Activated CD4-positive, alpha-beta memory T cell treated with anti-CD3 and anti-CD28 coated beads for 36 hours (primary cell): ENCODE measurements around the gene ABR. TPM values are rescaled to one million over a fixed set of nuclear protein-coding genes. Genes with fewer than 3 reads are reported as not detected.
A peak's percentile ranks its signal among the peaks of the same experiment; 100 is the strongest.

Experiments
- CTCF ChIA-PET: fragments of 350-600 bp; sonication (Branson Sonifier 250); formaldehyde crosslinking; loops from one replicate; lab custom pipeline; 2021; ENCODE audit warnings: antibody characterized with exemption, inconsistent platforms; lab: Charles Lee
- POLR2A ChIA-PET: fragments of 350-600 bp; sonication (Branson Sonifier 250); formaldehyde crosslinking; loops from one replicate; lab custom pipeline; 2021; ENCODE audit warnings: antibody characterized with exemption; lab: Charles Lee
- DNase-seq: peaks from one replicate; pipeline ENCODE4 v3.0.0-alpha.2; 2020
- H3K27ac Mint-ChIP-seq: one replicate; pipeline ENCODE4 v1.8.0; 2021; ENCODE audit warnings: mixed read lengths
- H3K27me3 Mint-ChIP-seq: one replicate; pipeline ENCODE4 v1.8.0; 2021; ENCODE audit warnings: mixed read lengths
- H3K36me3 Mint-ChIP-seq: one replicate; pipeline ENCODE4 v1.8.0; 2021; ENCODE audit warnings: mixed read lengths
- H3K4me1 Mint-ChIP-seq: one replicate; pipeline ENCODE4 v1.8.0; 2021; ENCODE audit warnings: low read depth, mixed read lengths
- H3K4me3 Mint-ChIP-seq: one replicate; pipeline ENCODE4 v1.8.0; 2021; ENCODE audit warnings: mild to moderate bottlenecking, mixed read lengths
- H3K9me3 Mint-ChIP-seq: one replicate; pipeline ENCODE4 v1.8.0; 2021; ENCODE audit warnings: mixed read lengths
- intact Hi-C: fragments of 100-400 bp; cut with micrococcal nuclease; formaldehyde crosslinking; loops from one replicate; pipeline ENCODE4 v1.15.1; 2023
- total RNA-seq, 2 experiments: library from RNA; stranded (reverse); gene quantifications; one replicate each; pipeline ENCODE4 v1.2.3, GENCODE V29; 2021

The ABR gene
- total RNA-seq, 2 experiments from 2014 or later, result 50.3 to 54.5 TPM

- POLR2A ChIA-PET, result interaction anchor here (0.6 kb wide), 1 partner anchor 134 kb away, joined by 3 read pairs; no protein-coding TSS in a partner anchor
- no peaks in the 10 kb centered on the region for H3K27me3 Mint-ChIP-seq
- no peaks in the 10 kb centered on the region for H3K36me3 Mint-ChIP-seq
- no peak overlapping the region for H3K27ac Mint-ChIP-seq
- intact Hi-C loops, result no loop called here
- H3K4me3 Mint-ChIP-seq, result no peak overlapping the region
- H3K9me3 Mint-ChIP-seq, result no peaks in the 10 kb centered on the region
- CTCF ChIA-PET, result interaction anchor here (0.7 to 1.7 kb wide), 5 partner anchors 16 to 123 kb away, joined by 3 to 5 read pairs (median 3); no protein-coding TSS in a partner anchor
- H3K4me1 Mint-ChIP-seq, result peaks cover 7% of the 10 kb centered on the region
- DNase-seq, result no peak
Measured at GRCh38 chr17:1181753-1182137, 2.0 kb upstream of the ABR start.

GRCh38 chr17:1180958-1181752, 1.4 kb upstream of the ABR start:
- H3K36me3 Mint-ChIP-seq, result no peaks in the 10 kb centered on the region
- POLR2A ChIA-PET, result interaction anchor here (0.6 kb wide), 1 partner anchor 134 kb away, joined by 3 read pairs; no protein-coding TSS in a partner anchor
- H3K4me1 Mint-ChIP-seq, result peaks cover 7% of the 10 kb centered on the region
- H3K27me3 Mint-ChIP-seq, result no peaks in the 10 kb centered on the region
- no peaks in the 10 kb centered on the region for H3K9me3 Mint-ChIP-seq
- H3K4me3 Mint-ChIP-seq, result no peak overlapping the region
- no peak overlapping the region for H3K27ac Mint-ChIP-seq
- no peak for DNase-seq
- CTCF ChIA-PET, result interaction anchor here (0.7 to 1.7 kb wide), 5 partner anchors 17 to 122 kb away, joined by 3 to 5 read pairs (median 3); no protein-coding TSS in a partner anchor
- intact Hi-C loops, result loop anchor here (1.0 kb wide), 1 partner anchor 15 kb away; no protein-coding TSS in a partner anchor

- peak overlapping the region; percentile 67 for H3K4me3 Mint-ChIP-seq
- CTCF ChIA-PET, result interaction anchor here (1.6 to 4.1 kb wide), 3 partner anchors 8 to 121 kb away, joined by 5 to 19 read pairs (median 13); no protein-coding TSS in a partner anchor
- DNase-seq, result peak; percentile 20
- H3K4me1 Mint-ChIP-seq, result peaks cover 7% of the 10 kb centered on the region
- POLR2A ChIA-PET, result no interaction called here
- H3K9me3 Mint-ChIP-seq, result no peaks in the 10 kb centered on the region
- no peaks in the 10 kb centered on the region for H3K27me3 Mint-ChIP-seq
- intact Hi-C loops, result no loop called here
- no peak overlapping the region for H3K27ac Mint-ChIP-seq
- no peaks in the 10 kb centered on the region for H3K36me3 Mint-ChIP-seq
Measured at GRCh38 chr17:1179112-1179817, 516 bp downstream of the ABR start.

- intact Hi-C loops, result no loop called here
- H3K9me3 Mint-ChIP-seq, result no peaks in the 10 kb centered on the region
- H3K27me3 Mint-ChIP-seq, result no peaks in the 10 kb centered on the region
- no peak for DNase-seq
- H3K36me3 Mint-ChIP-seq, result no peaks in the 10 kb centered on the region
- no peaks in the 10 kb centered on the region for H3K4me1 Mint-ChIP-seq
- ChIA-PET POLR2A (no interaction called here), CTCF (interaction anchor here (1.3 to 4.1 kb wide), 4 partner anchors 9 to 119 kb away, joined by 4 to 19 read pairs (median 8); no protein-coding TSS in a partner anchor)
- no peak overlapping the region for H3K27ac Mint-ChIP-seq
- no peak overlapping the region for H3K4me3 Mint-ChIP-seq
Measured at GRCh38 chr17:1177016-1177700, 2.6 kb downstream of the ABR start.

GRCh38 chr17:1174263-1174880, 5.4 kb downstream of the ABR start:
- Mint-ChIP-seq H3K27me3 (no peaks in the 10 kb centered on the region), H3K4me3 (no peak overlapping the region), H3K27ac (no peak overlapping the region), H3K36me3 (no peaks in the 10 kb centered on the region), H3K4me1 (no peaks in the 10 kb centered on the region), H3K9me3 (no peaks in the 10 kb centered on the region)
- ChIA-PET POLR2A (interaction anchor here (0.6 kb wide), 1 partner anchor 175 kb away, joined by 4 read pairs; no protein-coding TSS in a partner anchor), CTCF (interaction anchor here (1.1 kb wide), 1 partner anchor 52 kb away, joined by 4 read pairs; no protein-coding TSS in a partner anchor)
- no peak for DNase-seq
- intact Hi-C loops, result no loop called here

- H3K4me1 Mint-ChIP-seq, result no peaks in the 10 kb centered on the region
- H3K9me3 Mint-ChIP-seq, result no peaks in the 10 kb centered on the region
- no peak overlapping the region for H3K4me3 Mint-ChIP-seq
- ChIA-PET CTCF (interaction anchor here (1.1 kb wide), 1 partner anchor 51 kb away, joined by 4 read pairs; no protein-coding TSS in a partner anchor), POLR2A (no interaction called here)
- intact Hi-C loops, result no loop called here
- H3K36me3 Mint-ChIP-seq, result no peaks in the 10 kb centered on the region
- no peak overlapping the region for H3K27ac Mint-ChIP-seq
- DNase-seq, result no peak
- no peaks in the 10 kb centered on the region for H3K27me3 Mint-ChIP-seq
Measured at GRCh38 chr17:1173432-1174262, 6.1 kb downstream of the ABR start.

GRCh38 chr17:1171953-1172352, 7.8 kb downstream of the ABR start:
- no peaks in the 10 kb centered on the region for H3K9me3 Mint-ChIP-seq
- H3K27ac Mint-ChIP-seq, result no peak overlapping the region
- ChIA-PET CTCF (interaction anchor here (1.3 to 1.5 kb wide), 2 partner anchors 15 to 49 kb away, joined by 3 to 7 read pairs; no protein-coding TSS in a partner anchor), POLR2A (no interaction called here)
- DNase-seq, result no peak
- no peaks in the 10 kb centered on the region for H3K4me1 Mint-ChIP-seq
- intact Hi-C loops, result no loop called here
- H3K36me3 Mint-ChIP-seq, result no peaks in the 10 kb centered on the region
- no peak overlapping the region for H3K4me3 Mint-ChIP-seq
- H3K27me3 Mint-ChIP-seq, result no peaks in the 10 kb centered on the region

- no peak for DNase-seq
- intact Hi-C loops, result no loop called here
- Mint-ChIP-seq H3K36me3 (no peaks in the 10 kb centered on the region), H3K4me3 (no peak overlapping the region), H3K27me3 (no peaks in the 10 kb centered on the region), H3K9me3 (no peaks in the 10 kb centered on the region), H3K4me1 (no peaks in the 10 kb centered on the region), H3K27ac (no peak overlapping the region)
- POLR2A ChIA-PET, result no interaction called here
- CTCF ChIA-PET, result no interaction called here
Measured at GRCh38 chr17:1170739-1171138, 9.0 kb downstream of the ABR start.

- DNase-seq, result no peak
- POLR2A ChIA-PET, result no interaction called here
- H3K4me3 Mint-ChIP-seq, result no peak overlapping the region
- intact Hi-C loops, result no loop called here
- no peak overlapping the region for H3K27ac Mint-ChIP-seq
- CTCF ChIA-PET, result interaction anchor here (1.2 kb wide), 1 partner anchor 18 kb away, joined by 3 read pairs; no protein-coding TSS in a partner anchor
- H3K4me1 Mint-ChIP-seq, result no peaks in the 10 kb centered on the region
- H3K36me3 Mint-ChIP-seq, result no peaks in the 10 kb centered on the region
- no peaks in the 10 kb centered on the region for H3K27me3 Mint-ChIP-seq
- H3K9me3 Mint-ChIP-seq, result no peaks in the 10 kb centered on the region
Measured at GRCh38 chr17:1169929-1170312, 9.9 kb downstream of the ABR start.

GRCh38 chr17:1169221-1169928, 10.4 kb downstream of the ABR start:
- Mint-ChIP-seq H3K36me3 (no peaks in the 10 kb centered on the region), H3K27ac (no peak overlapping the region), H3K9me3 (no peaks in the 10 kb centered on the region), H3K4me3 (no peak overlapping the region), H3K4me1 (no peaks in the 10 kb centered on the region), H3K27me3 (no peaks in the 10 kb centered on the region)
- ChIA-PET CTCF (interaction anchor here (0.9 to 1.2 kb wide), 3 partner anchors 16 to 47 kb away, joined by 3 to 7 read pairs (median 3); no protein-coding TSS in a partner anchor), POLR2A (no interaction called here)
- intact Hi-C loops, result no loop called here
- DNase-seq, result no peak
